K562 (cell line): Measurements from ENCODE around the gene LYPLA2. TPM values are rescaled to one million over a fixed set of nuclear protein-coding genes. Genes with fewer than 3 reads are reported as not detected.

Experiments used
- ATAC-seq: fragments of 200-7000 bp; cut with Tn5 transposase; 3 replicates; pipeline ENCODE4 v1.9.1; 2020; ENCODE audit warnings: moderate library complexity
- BruUV-seq: library from RNA; stranded (reverse); fragments of 400-500 nt; replicated peaks from 2 replicates; lab custom pipeline; 2021; lab: Mats Ljungman, UMichigan
- CTCF ChIA-PET: fragments of 300-600 bp; formaldehyde crosslinking; extraction: SDS; loops from one replicate; lab custom pipeline; 2021; ENCODE audit warnings: low intra/inter-chr PET ratio; lab: Yijun Ruan, JAX
- POLR2A ChIA-PET: fragments of 300-600, 350-650 bp; sonication (Branson Sonifier 250); formaldehyde crosslinking; extraction: SDS; loops from one replicate; lab custom pipeline; 2021; ENCODE audit warnings: antibody characterized with exemption, inconsistent platforms; lab: Yijun Ruan, JAX
- DNase-seq, 4 experiments: peaks; one replicate each; pipeline versions ENCODE4 v3.0.0 to v3.0.0-alpha.2; 2011 to 2018; ENCODE audit warnings: low spot score in 3 of 4, mixed read lengths in 3 of 4; ENCODE audit errors: extremely low read depth in 1 of 4
- FAIRE-seq: peaks from 2 replicates; lab custom pipeline; 2011; peaks lifted over from hg19 to GRCh38; lab: Jason Lieb, UNC
- H2AFZ ChIP-seq: 2 replicates; pipeline ENCODE4 v1.6.0; 2011; ENCODE audit warnings: low read depth, low read length, control low read depth, inconsistent platforms
- H3K27ac ChIP-seq: fragments of 200-600 bp; 3 replicates; pipeline ENCODE4 v1.8.0; 2011; ENCODE audit warnings: low read depth, mild to moderate bottlenecking, control low read depth, inconsistent platforms, low read length, moderate library complexity, mixed read lengths; ENCODE audit errors: extremely low read depth
- H3K27me3 ChIP-seq, 2 experiments: fragments of 300-600 bp in 1 of 2; 2 replicates in 1 of 2; 3 replicates in 1 of 2; pipeline versions ENCODE4 v1.6.0 to v1.8.0; 2011; ENCODE audit warnings: inconsistent platforms in 2 of 2, low read length in 2 of 2, mild to moderate bottlenecking in 1 of 2, mixed read lengths in 1 of 2, moderate library complexity in 1 of 2; ENCODE audit not compliant: control insufficient read depth in 2 of 2, insufficient read depth in 2 of 2
- H3K36me3 ChIP-seq: fragments of 300-600 bp; 3 replicates; pipeline ENCODE4 v1.8.0; 2011; ENCODE audit warnings: mild to moderate bottlenecking, low read length, inconsistent platforms; ENCODE audit not compliant: control insufficient read depth, insufficient read depth
- H3K4me1 ChIP-seq, 2 experiments: fragments of 200-600 bp in 1 of 2; replicated peaks in 1 of 2; 2 replicates in 1 of 2; 3 replicates in 1 of 2; pipeline versions ENCODE4 v1.5.1 to v1.8.0; 2011; ENCODE audit warnings: inconsistent platforms in 2 of 2, low read length in 2 of 2, mild to moderate bottlenecking in 1 of 2, mixed read lengths in 1 of 2, moderate library complexity in 1 of 2; ENCODE audit not compliant: control insufficient read depth in 2 of 2, insufficient read depth in 2 of 2
- H3K4me2 ChIP-seq: 2 replicates; pipeline ENCODE4 v1.6.1; 2011; ENCODE audit warnings: low read length, control low read depth, inconsistent platforms, mixed read lengths; ENCODE audit not compliant: insufficient read depth
- H3K4me3 ChIP-seq: fragments of 200-600 bp; sonication (generic), shearing (Covaris generic); 2 replicates; pipeline ENCODE4 v1.5.1; 2016; ENCODE audit warnings: control low read depth, inconsistent platforms
- H3K79me2 ChIP-seq: fragments of 200-600 bp; 3 replicates; pipeline ENCODE4 v1.8.0; 2011; ENCODE audit warnings: low read length, inconsistent platforms; ENCODE audit not compliant: control insufficient read depth, insufficient read depth
- H3K9ac ChIP-seq, 2 experiments: 2 replicates each; pipeline versions ENCODE4 v1.6.0 to v1.6.1; 2011; ENCODE audit warnings: low read depth in 2 of 2, low read length in 2 of 2, control low read depth in 1 of 2, inconsistent platforms in 1 of 2, mild to moderate bottlenecking in 1 of 2, mixed read lengths in 1 of 2; ENCODE audit not compliant: insufficient read depth in 1 of 2
- H3K9me1 ChIP-seq: one replicate; pipeline ENCODE4 v1.6.0; 2011; ENCODE audit warnings: inconsistent platforms, mild to moderate bottlenecking, low read length, moderate library complexity; ENCODE audit not compliant: control insufficient read depth, insufficient read depth
- H3K9me3 ChIP-seq: replicated peaks from 2 replicates; pipeline ENCODE4 v1.5.1; 2011; ENCODE audit warnings: low read depth, low read length, inconsistent platforms; ENCODE audit not compliant: control insufficient read depth, insufficient read depth
- H4K20me1 ChIP-seq: replicated peaks from 2 replicates; pipeline ENCODE4 v1.6.1; 2011; ENCODE audit warnings: low read length, inconsistent platforms, mixed read lengths; ENCODE audit not compliant: control insufficient read depth, insufficient read depth
- ARID4B ChIP-seq: sonication (generic); formaldehyde crosslinking; IDR thresholded peaks from 2 replicates; pipeline ENCODE4 v1.8.0; 2022; ENCODE audit warnings: mild to moderate bottlenecking, missing genetic modification reagents
- ASH1L ChIP-seq: fragments of 450-650 bp; IDR thresholded peaks from 2 replicates; pipeline ENCODE4 v1.6.1; 2018; ENCODE audit warnings: borderline replicate concordance, mild to moderate bottlenecking, low read depth; ENCODE audit not compliant: partially characterized antibody
- BACH1 ChIP-seq: fragments of 200-800 bp; sonication (Bioruptor generic); IDR thresholded peaks from 2 replicates; pipeline ENCODE4 v1.6.1; 2016; ENCODE audit warnings: missing genetic modification characterization, missing compliant biosample characterization
- HOXB6 ChIP-seq: fragments of 250-450 bp; sonication (Bioruptor Pico); IDR thresholded peaks from 2 replicates; pipeline ENCODE4 v1.5.1; 2022; ENCODE audit warnings: mild to moderate bottlenecking, borderline replicate concordance
- KAT7 ChIP-seq: sonication (generic); formaldehyde crosslinking; IDR thresholded peaks from 2 replicates; pipeline ENCODE4 v1.8.0; 2022; ENCODE audit warnings: missing genetic modification reagents, mild to moderate bottlenecking, borderline replicate concordance
- KAT8 ChIP-seq: fragments of 450-650 bp; IDR thresholded peaks from 2 replicates; pipeline ENCODE4 v1.6.1; 2016; ENCODE audit warnings: low read depth, mild to moderate bottlenecking
- MAFF ChIP-seq: IDR thresholded peaks from 2 replicates; pipeline ENCODE4 v1.6.1; 2012; ENCODE audit warnings: low read length, improper control_type of control experiment
- POLR3G ChIP-seq: IDR thresholded peaks from 2 replicates; pipeline ENCODE4 v1.6.1; 2011; ENCODE audit not compliant: insufficient read length, insufficient replicate concordance; ENCODE audit errors: extremely low read depth
- SMAD1 ChIP-seq: fragments of 150-350 bp; IDR thresholded peaks from 2 replicates; pipeline ENCODE4 v1.6.1; 2014; ENCODE audit warnings: low read length, low read depth; ENCODE audit not compliant: partially characterized antibody
- TCF15 ChIP-seq: fragments of 250-450 bp; sonication (Bioruptor Pico); IDR thresholded peaks from 2 replicates; pipeline ENCODE4 v1.8.0; 2022; ENCODE audit warnings: moderate library complexity, mild to moderate bottlenecking, inconsistent platforms
- ZBTB11 ChIP-seq, 3 experiments: fragments of 200-800 bp in 1 of 3; fragments of 250-450 bp in 1 of 3; fragments of 450-650 bp in 1 of 3; sonication (Bioruptor Pico) in 1 of 3; sonication (Bioruptor generic) in 1 of 3; formaldehyde crosslinking in 1 of 3; IDR thresholded peaks; 2 replicates each; pipeline versions ENCODE4 v1.6.1 to v1.8.0; 2016 to 2022; ENCODE audit warnings: mild to moderate bottlenecking in 2 of 3, missing genetic modification characterization in 2 of 3, missing compliant biosample characterization in 1 of 3, moderate library complexity in 1 of 3
- ZNF232 ChIP-seq: sonication (generic); formaldehyde crosslinking; IDR thresholded peaks from 2 replicates; pipeline ENCODE4 v1.8.0; 2022; ENCODE audit warnings: mild to moderate bottlenecking, missing genetic modification reagents
- WGBS: fragments of 100-300 bp; shearing (Covaris generic); methylation state at CpG from one replicate; pipeline ENCODE4 v1.1.6; 2016; ENCODE audit warnings: low coverage, mixed read lengths; ENCODE audit not compliant: insufficient coverage; ENCODE audit errors: missing lambda C conversion rate; 5-methylcytosine and 5-hydroxymethylcytosine counted together
- in situ Hi-C: fragments of 300-500 bp; cut with MboI; formaldehyde crosslinking; loops from 4 replicates; pipeline ENCODE4 v1.15.0; 2018; ENCODE audit warnings: inconsistent platforms, mixed read lengths
- intact Hi-C: fragments of 100-400 bp; cut with micrococcal nuclease; formaldehyde crosslinking; loops from 2 replicates; pipeline ENCODE4 v1.14.2; 2022
- polyA plus RNA-seq, 8 experiments: library from polyadenylated mRNA; depleted of rRNA in 4 of 8; stranded (reverse) in 5 of 8; unstranded in 3 of 8; fragments of >200 nt; fragmentation: Nextera tagmentation in 2 of 8; fragmentation: Illumina TruSeq in 1 of 8; extraction: Ambion mirVana in 2 of 8; extraction: Trizol in 1 of 8; gene quantifications; 2 replicates each; pipeline versions ENCODE4 v1.2.1 to v1.2.3, GENCODE V29; 2011 to 2014; ENCODE audit warnings: inconsistent platforms in 1 of 8, missing spikeins in 1 of 8
- total RNA-seq, 7 experiments: library from RNA; depleted of rRNA in 6 of 7; stranded (reverse); fragments of >200 nt in 6 of 7; fragmentation: Illumina TruSeq in 2 of 7; extraction: Trizol in 2 of 7; gene quantifications; 2 replicates each; pipeline versions ENCODE4 v1.2.1 to v1.2.3, GENCODE V29; 2011 to 2021; ENCODE audit warnings: low replicate concordance in 1 of 7

LYPLA2 gene
- total and polyA plus RNA-seq, 9 of the 15 experiments (the other 6 are each of a cell fraction or from before 2014, with no cell fraction given) = 3.9 to 128 (median 60.1) TPM

- WGBS = 56% methylated on average over 6 of the region's 6 CpGs
- FAIRE-seq (no peak), ATAC-seq (no peak), DNase-seq (no peak)
- POLR2A ChIA-PET = interaction anchor here (0.8 to 2.5 kb wide), 13 partner anchors 10 to 185 kb away, joined by 3 to 14 read pairs (median 4); partner anchors contain the start of genes LYPLA2, PNRC2 and RPL11
- no TSS peak for BruUV-seq
- Histone ChIP-seq H2AFZ (no peak overlapping the region), H3K9ac (peak overlapping the region; percentile 21 to 72; a peak in 1 of 4 replicates), H3K36me3 (peaks cover 20% of the 10 kb centered on the region), H3K27me3 (no peaks in the 10 kb centered on the region), H3K9me3 (no peaks in the 10 kb centered on the region), H3K27ac (peak overlapping the region; percentile 13; the same call in 1 of the 3 replicates), H3K9me1 (no peaks in the 10 kb centered on the region), H4K20me1 (peaks cover 7% of the 10 kb centered on the region; the same call in 1 of the 2 replicates), H3K4me1 (peaks cover 12 to 43% of the 10 kb centered on the region in 2 experiments; a peak in 3 of 5 replicates), H3K4me3 (no peak overlapping the region), H3K4me2 (peak overlapping the region; percentile 22), H3K79me2 (peaks cover 68% of the 10 kb centered on the region)
- in situ Hi-C loops = no loop called here
- intact Hi-C loops = no loop called here
- CTCF ChIA-PET = no interaction called here
- no peak for TF ChIP-seq ZBTB11 (CRISPR knock-in tag; IDR thresholded peaks at IDR 0.05)
- TF ChIP-seq ZNF232 (CRISPR knock-in tag) = no peak
- no peak for TF ChIP-seq TCF15 (CRISPR knock-in tag)
- TF ChIP-seq POLR3G = no peak
- TF ChIP-seq KAT8 = no peak
- TF ChIP-seq BACH1 (tag) = no peak
- TF ChIP-seq ASH1L = no peak
- TF ChIP-seq MAFF = no peak
- TF ChIP-seq HOXB6 (CRISPR knock-in tag) = no peak
- no peak for TF ChIP-seq ARID4B (CRISPR knock-in tag)
- no peak for TF ChIP-seq KAT7 (CRISPR knock-in tag)
- no peak for TF ChIP-seq SMAD1
Measured at GRCh38 chr1:23774174-23774880, 16.6 kb upstream of the LYPLA2 start.
